Lung (tissue), 12 donors: ENCODE results near the gene MSH3. TPM values are rescaled to one million over a fixed set of nuclear protein-coding genes. Genes with fewer than 3 reads are reported as not detected.

Source experiments
- ATAC-seq: fragments of 200-7000 bp; cut with Tn5 transposase; one replicate; pipeline ENCODE4 v1.9.1; 2020; ENCODE audit warnings: moderate number of reproducible peaks; ENCODE audit not compliant: insufficient read depth, low FRiP score
- DNase-seq, 3 donors: peaks; one replicate each; pipeline ENCODE4 v3.0.0-alpha.2; 2013 to 2017
- H3K27ac ChIP-seq, 2 donors: one replicate each; pipeline ENCODE4 v1.5.1; 2013; ENCODE audit warnings: mild to moderate bottlenecking in 2 of 2, moderate library complexity in 2 of 2, control low read depth in 1 of 2, inconsistent platforms in 1 of 2, low read depth in 1 of 2, low read length in 1 of 2
- H3K27me3 ChIP-seq, 3 donors: one replicate each; pipeline ENCODE4 v1.5.1; 2013; ENCODE audit warnings: low read length in 2 of 3; ENCODE audit not compliant: control insufficient read depth in 3 of 3, insufficient read depth in 3 of 3
- H3K36me3 ChIP-seq, 4 donors: one replicate each; pipeline ENCODE4 v1.5.1; 2013; ENCODE audit warnings: low read length in 4 of 4, mild to moderate bottlenecking in 1 of 4, moderate library complexity in 1 of 4; ENCODE audit not compliant: control insufficient read depth in 4 of 4, insufficient read depth in 4 of 4
- H3K4me1 ChIP-seq, 5 donors: one replicate each; pipeline ENCODE4 v1.5.1; 2013; ENCODE audit warnings: low read length in 5 of 5, mild to moderate bottlenecking in 2 of 5, moderate library complexity in 1 of 5; ENCODE audit not compliant: control insufficient read depth in 5 of 5, insufficient read depth in 5 of 5
- H3K4me3 ChIP-seq: one replicate; pipeline ENCODE4 v1.5.1; 2013; ENCODE audit warnings: mild to moderate bottlenecking, control low read depth, moderate library complexity
- H3K9ac ChIP-seq, 2 donors: one replicate each; pipeline ENCODE4 v1.5.1; 2013; ENCODE audit warnings: low read length in 2 of 2, control low read depth in 1 of 2; ENCODE audit not compliant: insufficient read depth in 1 of 2
- H3K9me3 ChIP-seq, 4 donors: one replicate each; pipeline ENCODE4 v1.5.1; 2013; ENCODE audit warnings: low read length in 3 of 4, mild to moderate bottlenecking in 1 of 4, moderate library complexity in 1 of 4; ENCODE audit not compliant: control insufficient read depth in 4 of 4, insufficient read depth in 3 of 4
- CTCF ChIP-seq: IDR thresholded peaks from 2 replicates; pipeline ENCODE4 v1.5.1; 2012; ENCODE audit warnings: mild to moderate bottlenecking; ENCODE audit errors: control extremely low read depth, extremely low read depth
- WGBS, 2 donors: extraction: QIAGEN DNeasy Blood & Tissue Kit; methylation state at CpG; one replicate each; pipeline ENCODE4 v1.1.7; 2013; 5-methylcytosine and 5-hydroxymethylcytosine counted together
- polyA plus RNA-seq, 2 donors: library from polyadenylated mRNA; stranded (reverse); fragments of 200-250 nt; gene quantifications; one replicate each; pipeline ENCODE4 v1.2.1, GENCODE V29; 2013
- total RNA-seq, 2 donors: library from RNA; depleted of rRNA in 1 of 2; stranded (reverse); fragments of >200 nt in 1 of 2; gene quantifications; one replicate each; pipeline ENCODE4 v1.2.1, GENCODE V29; 2014 to 2021
- donor health status: control.
- donor health status: control.
- donor health status: Bipolar disorder and iron deficiency.
- donor health status: healthy.
- donor health status: DM: yes; HTN: yes; CAD: no.

The MSH3 gene
- total and polyA plus RNA-seq, 4 donors, result 2.8 to 29.0 (median 9.6) TPM

GRCh38 chr5:80641353-80641752 is 13.1 kb upstream of the MSH3 start:
- TF ChIP-seq CTCF, result no peak
- no peaks in the 10 kb centered on the region for H3K9me3 ChIP-seq
- 83 to 88% methylated on average over 4 of the region's 4 CpGs for WGBS, 2 donors
- H3K27ac ChIP-seq, result no peak overlapping the region
- ATAC-seq, result no peak
- peaks cover 5 to 28% (median 15%) of the 10 kb centered on the region in 4 donors for H3K36me3 ChIP-seq
- H3K9ac ChIP-seq, result no peak overlapping the region
- H3K4me3 ChIP-seq, result no peak overlapping the region
- no peak for DNase-seq
- no peaks in the 10 kb centered on the region for H3K27me3 ChIP-seq
- no peaks in the 10 kb centered on the region for H3K4me1 ChIP-seq

GRCh38 chr5:80644900-80645299 is 9.6 kb upstream of the MSH3 start:
- DNase-seq, result peak; percentile 16 to 55 (median 26)
- Histone ChIP-seq H3K36me3 (peaks cover 5 to 33% (median 9%) of the 10 kb centered on the region in 4 donors), H3K27ac (no peak overlapping the region), H3K9me3 (no peaks in the 10 kb centered on the region), H3K9ac (no peak overlapping the region), H3K27me3 (no peaks in the 10 kb centered on the region), H3K4me1 (no peaks in the 10 kb centered on the region), H3K4me3 (no peak overlapping the region)
- TF ChIP-seq CTCF, result no peak
- WGBS, 2 donors, result 84 to 95% methylated on average over 4 of the region's 4 CpGs
- ATAC-seq, result no peak

- no peak for DNase-seq
- Histone ChIP-seq H3K9me3 (no peaks in the 10 kb centered on the region), H3K36me3 (peaks cover 2 to 25% (median 4%) of the 10 kb centered on the region in 4 donors), H3K4me1 (no peaks in the 10 kb centered on the region), H3K9ac (no peak overlapping the region), H3K27ac (no peak overlapping the region), H3K4me3 (no peak overlapping the region), H3K27me3 (no peaks in the 10 kb centered on the region)
- no peak for ATAC-seq
- 87 to 94% methylated on average over 3 of the region's 3 CpGs for WGBS, 2 donors
- TF ChIP-seq CTCF, result no peak
Measured at GRCh38 chr5:80646926-80647325, 7.5 kb upstream of the MSH3 start.

- DNase-seq (no peak), ATAC-seq (no peak)
- H3K9ac ChIP-seq, result no peak overlapping the region
- 49 to 52% methylated on average over 8 of the region's 8 CpGs for WGBS, 2 donors
- peaks cover 1 to 9% (median 8%) of the 10 kb centered on the region in 4 donors for H3K36me3 ChIP-seq
- no peaks in the 10 kb centered on the region for H3K27me3 ChIP-seq
- H3K4me3 ChIP-seq, result no peak overlapping the region
- peaks cover 3 to 24% (median 6%) of the 10 kb centered on the region in 5 donors for H3K4me1 ChIP-seq
- no peak overlapping the region for H3K27ac ChIP-seq
- no peaks in the 10 kb centered on the region for H3K9me3 ChIP-seq
- no peak for TF ChIP-seq CTCF
Measured at GRCh38 chr5:80653502-80653901, 950 bp upstream of the MSH3 start.
